Measurements from ENCODE around the gene CADM1.

CADM1 gene

GRCh38 chr11:115398333-115399080 lies 105.7 kb downstream of the CADM1 start:
- DNase-seq (ENCODE audit: low spot score), result no peak

DNA sequence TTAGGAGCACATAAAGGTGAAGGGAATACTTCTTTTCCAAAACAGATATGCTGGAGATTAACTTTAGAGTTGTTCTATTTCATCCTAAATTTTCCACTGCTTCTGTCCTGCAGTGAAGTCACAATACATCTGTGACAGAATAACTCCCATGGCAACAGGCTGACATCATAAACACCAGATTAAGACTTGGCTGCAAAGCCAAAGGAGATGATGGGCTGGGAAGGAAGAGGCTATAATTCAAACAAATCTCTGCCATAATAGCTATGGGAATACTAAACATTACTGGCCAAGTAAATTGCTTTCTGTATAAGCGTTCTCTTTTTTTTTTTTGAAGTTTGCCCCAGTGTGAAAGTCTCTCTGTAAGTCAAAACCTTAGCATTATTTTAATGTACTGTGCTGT lies 107.7 kb downstream of the CADM1 start:
- no peak for DNase-seq (ENCODE audit: low spot score)

- no peak for DNase-seq (ENCODE audit: low spot score)
Measured at GRCh38 chr11:115393950-115394349, 110.3 kb downstream of the CADM1 start.

- DNase-seq (ENCODE audit: low spot score), result no peak
Measured at GRCh38 chr11:115391598-115391997, 112.6 kb downstream of the CADM1 start.

- no peak for DNase-seq (ENCODE audit: low spot score)
Measured at GRCh38 chr11:115391160-115391559, 113.1 kb downstream of the CADM1 start.

- DNase-seq (ENCODE audit: low spot score), result no peak
Measured at GRCh38 chr11:115390441-115390840, 113.8 kb downstream of the CADM1 start.

DNA sequence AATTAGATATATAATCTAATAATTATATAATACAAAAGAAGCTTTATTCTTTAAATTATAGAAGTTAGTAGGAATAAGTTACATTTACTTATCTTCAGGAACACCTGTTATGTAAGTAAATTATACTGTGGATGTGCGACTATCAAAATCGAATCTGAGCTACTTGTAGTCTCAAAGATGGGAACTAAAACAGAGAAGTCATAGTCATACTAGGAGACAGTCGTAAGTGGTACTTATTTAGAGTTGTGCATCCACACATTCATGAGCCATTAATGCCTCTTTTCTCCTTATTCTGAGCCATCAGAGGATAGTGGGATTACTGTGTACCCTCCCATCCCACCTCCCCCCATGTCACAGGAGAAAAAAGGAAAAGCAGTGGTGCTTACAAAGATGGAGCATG lies 114.4 kb downstream of the CADM1 start:
- no peak for DNase-seq (ENCODE audit: low spot score)

GRCh38 chr11:115385226-115385625 lies 119.0 kb downstream of the CADM1 start:
- DNase-seq (ENCODE audit: low spot score), result no peak

DNA sequence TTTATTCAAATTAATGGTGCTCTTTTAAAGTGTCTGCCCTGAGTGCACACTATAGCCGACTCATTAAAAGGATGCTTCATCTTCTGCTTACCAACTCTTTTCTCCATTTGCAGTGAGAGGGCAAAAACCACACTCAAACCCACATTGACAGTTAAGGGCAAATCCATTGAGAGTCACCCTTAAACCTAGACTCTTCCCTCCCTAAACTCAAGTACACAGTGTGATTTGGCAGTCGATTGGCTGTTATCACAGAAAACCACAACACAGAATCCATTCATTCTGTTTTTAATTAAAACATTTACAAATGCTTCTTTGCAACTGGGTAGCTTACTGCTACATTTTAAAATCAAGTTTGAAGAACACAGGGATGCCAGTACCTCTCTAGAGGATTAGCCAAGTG lies 120.0 kb downstream of the CADM1 start:
- no peak for DNase-seq (ENCODE audit: low spot score)

- no peak for DNase-seq (ENCODE audit: low spot score)
Measured at GRCh38 chr11:115383431-115383830, 120.8 kb downstream of the CADM1 start.

- no peak for DNase-seq (ENCODE audit: low spot score)
Measured at GRCh38 chr11:115379528-115379927, 124.7 kb downstream of the CADM1 start.

- no peak for DNase-seq (ENCODE audit: low spot score)
Measured at GRCh38 chr11:115378557-115378956, 125.7 kb downstream of the CADM1 start.

- no peak for DNase-seq (ENCODE audit: low spot score)
Measured at GRCh38 chr11:115377882-115378296, 126.3 kb downstream of the CADM1 start.

GRCh38 chr11:115368616-115369015 lies 135.6 kb downstream of the CADM1 start:
- DNase-seq (ENCODE audit: low spot score), result no peak

- DNase-seq (ENCODE audit: low spot score), result no peak
Measured at GRCh38 chr11:115366826-115367225, 137.4 kb downstream of the CADM1 start.

- no peak for DNase-seq (ENCODE audit: low spot score)
Measured at GRCh38 chr11:115365907-115366306, 138.3 kb downstream of the CADM1 start.

DNA sequence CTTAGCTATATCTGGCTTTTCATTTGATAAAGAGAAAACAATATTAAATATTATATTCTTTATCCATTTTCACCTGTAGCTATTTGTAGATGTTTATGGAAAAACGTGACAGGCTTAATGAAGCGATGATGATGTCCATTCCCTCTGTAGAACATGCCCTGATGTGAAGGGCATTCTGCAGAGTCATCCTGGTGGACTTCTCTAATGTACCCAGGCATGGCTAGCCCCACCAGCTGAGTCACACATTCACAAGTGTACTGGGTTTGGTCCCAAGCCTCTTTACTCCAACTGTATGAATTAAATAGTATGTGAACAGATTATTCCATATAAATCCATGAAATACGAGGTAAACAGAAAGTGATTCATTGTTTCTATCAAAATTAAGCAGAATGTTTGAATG lies 139.3 kb downstream of the CADM1 start:
- no peak for DNase-seq (ENCODE audit: low spot score)

DNA sequence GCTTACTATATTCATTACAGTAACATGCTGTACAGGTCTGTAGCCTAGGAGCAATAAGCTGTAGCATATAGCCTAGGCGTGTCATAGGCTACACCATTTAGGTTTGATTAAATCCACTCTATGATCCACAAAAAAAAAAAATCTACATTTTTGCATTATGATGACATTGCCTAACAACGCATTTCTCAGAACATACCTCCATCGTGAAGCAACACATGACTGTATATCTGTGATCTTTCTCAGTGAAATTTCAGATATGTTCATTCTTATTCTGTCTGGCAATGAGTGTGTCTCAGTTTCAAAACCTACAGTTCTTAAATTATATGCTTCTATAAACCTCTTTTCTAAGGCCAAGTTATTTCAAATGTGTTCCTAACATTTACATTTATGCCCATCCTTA lies 140.3 kb downstream of the CADM1 start:
- no peak for DNase-seq (ENCODE audit: low spot score)

GRCh38 chr11:115363426-115363825 lies 140.8 kb downstream of the CADM1 start:
- DNase-seq (ENCODE audit: low spot score), result no peak

DNA sequence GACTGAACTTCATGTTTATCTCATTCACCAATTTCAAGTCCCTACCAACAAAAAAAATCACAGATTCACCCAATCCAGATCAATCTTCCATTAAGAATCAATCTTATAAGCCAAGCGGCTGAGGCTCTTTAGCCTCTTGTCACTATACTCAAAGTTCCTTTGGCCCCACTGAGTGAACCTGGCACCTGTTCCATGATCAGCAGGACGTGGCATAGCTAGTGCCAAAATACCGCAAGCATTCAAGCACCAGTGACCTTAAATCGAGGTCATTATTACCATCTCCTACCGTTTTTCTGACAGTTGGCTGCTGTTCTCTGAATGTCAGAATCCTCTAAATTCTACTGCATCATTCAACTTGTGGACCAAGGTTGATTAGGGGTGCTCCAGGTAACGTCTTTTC lies 141.2 kb downstream of the CADM1 start:
- DNase-seq (ENCODE audit: low spot score), result no peak

DNA sequence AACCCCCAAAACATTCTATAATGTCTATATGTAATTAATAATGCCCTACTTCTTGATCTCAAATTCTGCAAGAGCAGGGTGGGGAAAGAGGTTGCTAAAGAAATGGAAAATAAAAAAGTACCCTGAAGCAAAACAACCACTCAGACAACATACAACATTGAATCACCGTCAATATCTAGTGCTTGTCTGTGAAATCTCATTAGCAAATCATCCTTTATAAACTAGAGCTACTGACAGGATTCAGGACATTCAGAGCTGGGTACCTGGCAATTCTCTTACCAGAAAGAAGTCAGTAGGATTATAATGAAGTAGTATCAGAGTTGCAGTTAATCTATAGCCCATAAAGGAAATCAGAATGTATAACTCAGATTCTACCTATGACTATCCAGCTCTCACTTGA lies 143.2 kb downstream of the CADM1 start:
- DNase-seq (ENCODE audit: low spot score), result no peak

DNA sequence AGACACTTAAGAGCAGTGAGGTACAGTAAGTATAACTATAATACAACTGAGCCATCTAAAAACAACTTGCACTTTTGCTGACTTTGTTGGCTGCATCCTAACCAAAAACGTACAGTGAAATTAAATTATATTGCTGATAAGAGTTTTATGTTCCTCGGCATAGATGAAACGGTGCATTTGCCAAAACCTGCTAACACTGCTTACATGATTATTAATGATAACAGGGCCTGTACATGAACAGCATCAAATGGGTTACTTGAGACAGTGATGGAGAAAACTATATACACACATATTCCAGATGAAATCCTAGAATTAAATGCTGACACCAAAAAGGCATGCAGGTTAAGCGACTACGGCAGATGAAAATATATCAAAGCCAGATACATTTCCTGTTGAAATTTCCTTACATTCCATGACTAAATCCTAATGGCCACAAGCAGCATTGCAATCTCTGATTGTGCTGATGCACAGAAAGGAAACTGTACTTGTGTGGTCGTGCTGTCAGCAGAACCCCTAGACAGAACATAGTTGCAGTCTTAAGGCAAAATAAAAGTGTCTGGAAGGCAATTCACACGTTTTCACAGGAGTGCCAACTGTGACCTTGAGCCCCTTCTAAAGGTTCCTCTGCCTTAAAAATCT lies 143.9 kb downstream of the CADM1 start:
- DNase-seq (ENCODE audit: low spot score), result no peak

DNA sequence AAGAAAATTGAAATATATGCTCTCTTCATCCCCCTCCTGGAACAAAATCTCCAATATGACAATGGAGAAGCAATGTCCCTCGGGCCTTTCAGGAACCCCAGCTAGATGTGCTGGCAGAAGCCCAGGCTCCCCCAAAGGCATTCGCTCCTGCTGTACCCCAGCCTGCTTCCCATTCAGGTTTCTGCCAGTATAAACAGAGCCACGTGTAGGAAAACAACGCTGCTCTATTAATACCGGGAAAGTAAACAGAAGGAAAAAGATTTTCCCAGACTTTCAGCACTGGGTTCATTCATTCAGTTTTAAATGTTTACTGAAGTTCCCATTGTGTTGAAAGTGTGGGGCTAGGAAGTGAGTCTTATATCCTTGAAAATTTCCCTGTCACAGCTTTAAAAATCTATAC lies 147.1 kb downstream of the CADM1 start:
- no peak for DNase-seq (ENCODE audit: low spot score)
